HCT116 (cell line): Measurements from ENCODE around the gene TNFRSF8. TPM values are rescaled to one million over a fixed set of nuclear protein-coding genes. Genes with fewer than 3 reads are reported as not detected.

Experiments used
- ATAC-seq: fragments of 200-7000 bp; cut with Tn5 transposase; 2 replicates; pipeline ENCODE4 v1.9.1; 2020; ENCODE audit warnings: mild to moderate bottlenecking, moderate library complexity
- BruUV-seq: library from RNA; stranded (reverse); fragments of 400-500 nt; replicated peaks from 2 replicates; lab custom pipeline; 2021; lab: Mats Ljungman, UMichigan
- CTCF ChIA-PET: fragments of 300-600 bp; sonication (Branson Sonifier 250); formaldehyde crosslinking; loops from one replicate; lab custom pipeline; 2021; ENCODE audit warnings: antibody characterized with exemption; lab: Charles Lee
- POLR2A ChIA-PET: fragments of 300-600, 350-600 bp; sonication (Branson Sonifier 250); formaldehyde crosslinking; loops from one replicate; lab custom pipeline; 2021; ENCODE audit warnings: antibody characterized with exemption; lab: Charles Lee
- RAD21 ChIA-PET, 2 experiments: fragments of 300-600 bp; sonication (Branson Sonifier 250); formaldehyde crosslinking; loops; one replicate each; lab custom pipeline; 2023; ENCODE audit warnings: low total read pairs in 2 of 2; ENCODE audit not compliant: uncharacterized antibody in 2 of 2, unreplicated experiment in 2 of 2, low non-redundant PET in 1 of 2; lab: Charles Lee
- DNase-seq: peaks from one replicate; pipeline ENCODE4 v3.0.0-alpha.2; 2010; ENCODE audit warnings: low read depth, low spot score
- H2AFZ ChIP-seq: fragments of 200-600 bp; shearing (Covaris generic), sonication (generic); 2 replicates; pipeline ENCODE4 v1.6.1; 2017; ENCODE audit warnings: low read depth, mixed run types, mixed read lengths, antibody characterized with exemption, low read length; ENCODE audit not compliant: poor library complexity, severe bottlenecking
- H3K27ac ChIP-seq: 2 replicates; pipeline ENCODE4 v1.5.1; 2012; ENCODE audit warnings: low read depth, low read length
- H3K27me3 ChIP-seq: fragments of 200-600 bp; sonication (generic); 2 replicates; pipeline ENCODE4 v1.6.1; 2016; ENCODE audit warnings: mixed run types, low read length, mixed read lengths; ENCODE audit not compliant: insufficient read depth
- H3K36me3 ChIP-seq, 2 experiments: fragments of 200-500 bp in 1 of 2; fragments of 200-600 bp in 1 of 2; sonication (Bioruptor generic) in 1 of 2; sonication (generic) in 1 of 2; 2 replicates each; pipeline versions ENCODE4 v1.5.1 to v1.6.1; 2014 to 2016; ENCODE audit warnings: low read length in 2 of 2, inconsistent platforms in 1 of 2, mixed read lengths in 1 of 2, mixed run types in 1 of 2; ENCODE audit not compliant: insufficient read depth in 2 of 2, control insufficient read depth in 1 of 2
- H3K4me1 ChIP-seq, 2 experiments: fragments of 200-600 bp in 1 of 2; sonication (generic) in 1 of 2; 2 replicates each; pipeline versions ENCODE4 v1.5.1 to v1.6.1; 2012 to 2017; ENCODE audit warnings: low read length in 2 of 2, inconsistent platforms in 1 of 2, mild to moderate bottlenecking in 1 of 2, mixed read lengths in 1 of 2, mixed run types in 1 of 2, moderate library complexity in 1 of 2; ENCODE audit not compliant: insufficient read depth in 2 of 2, control insufficient read depth in 1 of 2
- H3K4me2 ChIP-seq: fragments of 200-600 bp; sonication (generic); 2 replicates; pipeline ENCODE4 v1.6.1; 2017; ENCODE audit warnings: mixed run types, low read length, mixed read lengths
- H3K4me3 ChIP-seq, 2 experiments: fragments of 200-600 bp in 1 of 2; sonication (generic) in 1 of 2; replicated peaks in 1 of 2; 2 replicates each; pipeline ENCODE4 v1.5.1; 2011 to 2016; ENCODE audit warnings: low read length in 2 of 2, control low read depth in 1 of 2, low read depth in 1 of 2, mild to moderate bottlenecking in 1 of 2, mixed read lengths in 1 of 2, mixed run types in 1 of 2
- H3K79me2 ChIP-seq: fragments of 200-600 bp; sonication (generic); 2 replicates; pipeline ENCODE4 v1.6.1; 2017; ENCODE audit warnings: mild to moderate bottlenecking, mixed run types, low read length, moderate library complexity, mixed read lengths; ENCODE audit not compliant: insufficient read depth
- H3K9ac ChIP-seq: fragments of 200-600 bp; sonication (generic); 2 replicates; pipeline ENCODE4 v1.6.1; 2016; ENCODE audit warnings: low read length, mixed read lengths
- H3K9me2 ChIP-seq: fragments of 200-600 bp; sonication (generic), shearing (Covaris generic); 2 replicates; pipeline ENCODE4 v1.6.1; 2017; ENCODE audit warnings: mixed run types, mild to moderate bottlenecking, moderate library complexity; ENCODE audit not compliant: insufficient read depth
- H3K9me3 ChIP-seq, 2 experiments: fragments of 200-500 bp in 1 of 2; fragments of 200-600 bp in 1 of 2; sonication (Bioruptor generic) in 1 of 2; sonication (generic) in 1 of 2; 2 replicates each; pipeline ENCODE4 v1.6.1; 2014 to 2017; ENCODE audit warnings: low read length in 2 of 2, mixed read lengths in 2 of 2, inconsistent platforms in 1 of 2, low read depth in 1 of 2, mild to moderate bottlenecking in 1 of 2, mixed run types in 1 of 2, moderate library complexity in 1 of 2; ENCODE audit not compliant: control insufficient read depth in 1 of 2, insufficient read depth in 1 of 2
- H4K20me1 ChIP-seq: fragments of 200-600 bp; sonication (generic), shearing (Covaris generic); 2 replicates; pipeline ENCODE4 v1.6.1; 2017; ENCODE audit warnings: mixed run types, mild to moderate bottlenecking, moderate library complexity; ENCODE audit not compliant: insufficient read depth
- ATF3 ChIP-seq: IDR thresholded peaks from 2 replicates; pipeline ENCODE4 v1.6.1; 2012
- EZH2 ChIP-seq: fragments of 200-600 bp; sonication (generic); IDR thresholded peaks from 2 replicates; pipeline ENCODE4 v1.6.1; 2017; ENCODE audit warnings: antibody characterized with exemption, mixed run types
- EZH2phosphoT487 ChIP-seq: fragments of 200-600 bp; IDR thresholded peaks from 2 replicates; pipeline ENCODE4 v1.6.1; 2018; ENCODE audit warnings: antibody characterized with exemption, borderline replicate concordance
- FOSL1 ChIP-seq: IDR thresholded peaks from 2 replicates; pipeline ENCODE4 v1.6.1; 2012; ENCODE audit warnings: low read depth
- POLR2AphosphoS5 ChIP-seq: IDR thresholded peaks from 2 replicates; pipeline ENCODE4 v1.6.1; 2011; ENCODE audit warnings: mild to moderate bottlenecking, low read depth, low read length, moderate library complexity
- REST ChIP-seq: IDR thresholded peaks from 2 replicates; pipeline ENCODE4 v1.6.1; 2012; ENCODE audit warnings: low read depth
- SIN3A ChIP-seq: IDR thresholded peaks from 2 replicates; pipeline ENCODE4 v1.6.1; 2012; ENCODE audit warnings: low read depth
- SP1 ChIP-seq: IDR thresholded peaks from 2 replicates; pipeline ENCODE4 v1.6.1; 2012; ENCODE audit warnings: low read depth
- SRF ChIP-seq: IDR thresholded peaks from 2 replicates; pipeline ENCODE4 v1.6.1; 2012; ENCODE audit warnings: low read depth
- TCF7L2 ChIP-seq: IDR thresholded peaks from 2 replicates; pipeline ENCODE4 v1.7.0; 2011; ENCODE audit warnings: borderline replicate concordance, inconsistent platforms; ENCODE audit not compliant: insufficient read depth, insufficient read length; ENCODE audit errors: extremely low read depth
- YY1 ChIP-seq: IDR thresholded peaks from 2 replicates; pipeline ENCODE4 v1.6.1; 2011; ENCODE audit warnings: low read length, low read depth, moderate library complexity, mild to moderate bottlenecking; ENCODE audit not compliant: insufficient replicate concordance; ENCODE audit errors: extremely low read depth
- ZFX ChIP-seq: fragments of 450-650 bp; IDR thresholded peaks from 2 replicates; pipeline ENCODE4 v1.6.1; 2017
- ZNF274 ChIP-seq: fragments of 200-500 bp; sonication (Bioruptor generic); IDR thresholded peaks from 2 replicates; pipeline ENCODE4 v1.6.1; 2014; ENCODE audit warnings: mild to moderate bottlenecking, low read depth, low read length, inconsistent platforms
- intact Hi-C: fragments of 100-400 bp; cut with micrococcal nuclease; formaldehyde crosslinking; loops from 2 replicates; pipeline ENCODE4 v1.10.0; 2022
- total RNA-seq: library from RNA; stranded (reverse); gene quantifications from one replicate; pipeline ENCODE4 v1.2.1, GENCODE V29; 2021; ENCODE audit not compliant: unreplicated experiment

TNFRSF8 gene
- total RNA-seq, 1 experiment from 2014 or later: 0.17 TPM

GRCh38 chr1:12035312-12035711 is 27.8 kb upstream of the TNFRSF8 start:
- Histone ChIP-seq H3K9ac (no peak overlapping the region), H3K36me3 (no peaks in the 10 kb centered on the region; a peak in 1 of 4 replicates), H3K27ac (no peak overlapping the region), H3K4me2 (no peak overlapping the region), H4K20me1 (no peaks in the 10 kb centered on the region), H3K4me3 (no peak overlapping the region), H2AFZ (no peak overlapping the region), H3K79me2 (no peaks in the 10 kb centered on the region), H3K9me3 (no peaks in the 10 kb centered on the region), H3K27me3 (no peaks in the 10 kb centered on the region), H3K4me1 (no peaks in the 10 kb centered on the region), H3K9me2 (no peaks in the 10 kb centered on the region)
- ChIA-PET RAD21 (no interaction called here), CTCF (no interaction called here), POLR2A (interaction anchor here (0.7 to 2.1 kb wide), 2 partner anchors 16 to 127 kb away, joined by 3 to 4 read pairs; partner anchors contain the start of gene MIIP)
- DNase-seq: no peak
- intact Hi-C loops: no loop called here
- no peak for TF ChIP-seq ZFX
- no peak for TF ChIP-seq ATF3
- TF ChIP-seq SP1: no peak
- no peak for TF ChIP-seq ZNF274
- TF ChIP-seq SRF: no peak
- no peak for TF ChIP-seq TCF7L2
- no peak for TF ChIP-seq YY1
- no peak for TF ChIP-seq POLR2AphosphoS5
- TF ChIP-seq EZH2phosphoT487: no peak
- TF ChIP-seq FOSL1: no peak
- no peak for TF ChIP-seq SIN3A
- TF ChIP-seq REST: no peak
- TF ChIP-seq EZH2: no peak
- ATAC-seq: no peak
- no TSS peak for BruUV-seq
